Activated CD8-positive, alpha-beta memory T cell treated with anti-CD3 and anti-CD28 coated beads for 36 hours (primary cell): ENCODE data around the gene NRP2. TPM values are rescaled to one million over a fixed set of nuclear protein-coding genes. Genes with fewer than 3 reads are reported as not detected.

Experiments
- CTCF ChIA-PET: fragments of 350-600 bp; sonication (Branson Sonifier 250); formaldehyde crosslinking; loops from one replicate; lab custom pipeline; 2021; ENCODE audit warnings: antibody characterized with exemption; lab: Charles Lee
- POLR2A ChIA-PET: fragments of 350-600 bp; sonication (Branson Sonifier 250); formaldehyde crosslinking; loops from one replicate; lab custom pipeline; 2021; ENCODE audit warnings: antibody characterized with exemption; lab: Charles Lee
- total RNA-seq, 2 experiments: library from RNA; stranded (reverse); gene quantifications; one replicate each; pipeline ENCODE4 v1.2.3, GENCODE V29; 2021

The NRP2 gene
- total RNA-seq, 2 experiments from 2014 or later = 0.82 to 0.93 TPM

DNA sequence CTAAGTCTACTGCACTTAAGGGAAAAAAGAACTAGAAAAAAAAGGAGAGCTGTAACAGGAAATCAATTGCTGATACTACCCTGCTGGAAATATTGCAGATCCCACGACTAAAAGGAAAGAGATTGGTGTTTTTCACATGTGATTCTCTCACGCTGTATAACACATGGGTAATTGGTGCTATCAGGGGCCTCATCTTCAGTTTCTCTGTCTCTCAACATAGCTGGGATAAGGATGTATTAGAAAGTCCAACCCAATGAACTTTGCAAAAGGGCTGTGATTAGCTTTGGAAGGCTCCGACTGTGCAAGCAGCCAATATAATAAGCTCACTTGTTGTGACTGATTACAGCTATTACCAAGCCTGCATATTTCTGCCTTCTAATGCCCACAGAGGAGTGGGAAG, 133.4 kb downstream of the NRP2 start:
- ChIA-PET POLR2A (no interaction called here), CTCF (no interaction called here)

DNA sequence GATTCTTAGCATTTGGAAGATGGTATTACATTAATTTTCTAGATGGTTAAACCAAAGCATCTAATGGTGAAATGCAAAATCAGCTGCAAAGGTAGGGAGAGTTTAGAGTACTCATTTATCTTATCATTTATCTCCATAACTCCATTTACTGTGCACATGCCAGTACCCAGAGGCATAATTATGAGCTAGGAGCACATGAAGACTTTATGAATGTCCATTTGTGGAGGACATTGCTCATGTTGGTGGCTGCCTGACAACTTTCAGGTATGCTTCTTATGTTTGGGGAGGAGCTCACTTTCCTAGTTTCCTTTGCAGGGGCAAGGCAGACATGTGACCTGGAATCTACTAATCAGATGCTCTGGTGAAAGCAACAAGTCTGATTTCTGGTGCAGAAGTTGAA, 134.0 kb downstream of the NRP2 start:
- CTCF ChIA-PET = no interaction called here

DNA sequence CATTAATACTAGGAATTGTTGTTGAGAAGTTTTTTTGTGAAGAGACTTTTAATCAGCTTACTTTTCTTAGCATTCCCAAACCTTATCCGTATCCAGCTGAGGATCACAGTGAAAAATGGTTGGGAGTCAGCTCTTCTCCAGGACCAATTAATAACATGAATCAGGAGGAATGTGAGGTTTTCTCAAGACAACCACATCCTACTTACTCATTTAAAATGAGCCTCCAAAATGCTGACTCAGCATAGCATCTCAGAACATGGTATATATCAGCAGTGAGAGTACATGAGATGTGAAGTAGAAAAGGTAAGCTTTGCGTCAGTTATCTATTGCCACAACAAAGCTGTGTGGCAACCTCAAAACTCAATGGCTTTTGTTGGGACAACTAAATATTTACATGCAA, 140.3 kb downstream of the NRP2 start:
- CTCF ChIA-PET = no interaction called here
- POLR2A ChIA-PET = no interaction called here

More for the DNA sequence above, 134.0 kb downstream of the NRP2 start:
- POLR2A ChIA-PET = no interaction called here

DNA sequence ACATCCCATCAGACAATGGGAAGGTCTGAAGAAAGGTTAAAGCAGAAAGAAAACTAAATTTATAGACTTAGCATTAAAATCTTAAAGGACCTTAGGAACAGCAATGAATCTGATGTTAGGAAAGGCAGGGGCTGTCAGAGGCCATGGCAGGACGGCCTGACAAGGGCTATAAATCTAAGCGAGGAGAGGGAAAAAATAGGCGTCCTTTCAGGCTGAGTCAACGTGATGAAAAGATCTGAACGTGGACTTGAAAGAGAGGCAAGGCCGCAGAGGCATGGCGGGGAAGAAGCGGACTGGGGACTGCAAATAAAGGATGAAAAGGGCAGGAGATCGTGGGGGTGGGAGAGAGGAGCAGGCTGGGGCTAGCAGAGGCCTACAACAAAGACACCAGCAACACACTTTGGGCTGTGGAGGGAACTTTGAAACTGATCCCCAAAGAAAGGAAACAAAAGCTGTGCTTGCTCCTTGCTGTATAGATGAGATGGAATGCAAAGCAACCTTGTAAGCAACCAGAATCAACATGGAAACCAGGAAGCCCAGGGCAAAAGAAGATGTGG, 145.6 kb downstream of the NRP2 start:
- POLR2A ChIA-PET = no interaction called here
- CTCF ChIA-PET = no interaction called here

GRCh38 chr2:205833864-205834263, 151.6 kb downstream of the NRP2 start:
- CTCF ChIA-PET = no interaction called here
- POLR2A ChIA-PET = no interaction called here

DNA sequence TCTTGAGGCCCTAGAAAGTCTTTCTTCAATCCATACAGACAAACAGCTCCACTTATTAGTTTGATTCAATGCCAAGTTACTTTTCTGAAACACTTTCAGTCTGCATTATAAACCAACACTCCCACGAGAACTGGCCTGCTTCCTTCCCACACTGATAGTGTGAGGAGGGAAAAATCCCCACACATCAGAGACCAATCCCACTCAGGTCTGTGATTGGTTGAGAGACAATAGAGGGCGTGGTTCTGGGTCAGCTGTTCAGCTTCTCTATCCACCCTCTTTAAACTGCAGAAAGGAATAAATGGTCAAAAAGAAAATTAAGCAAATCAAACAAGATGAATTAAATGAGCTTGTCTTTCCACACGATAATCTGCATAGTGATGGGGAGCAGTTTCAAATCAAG, 152.5 kb downstream of the NRP2 start:
- CTCF ChIA-PET = no interaction called here
- POLR2A ChIA-PET = no interaction called here

- ChIA-PET POLR2A (no interaction called here), CTCF (no interaction called here)
Measured at GRCh38 chr2:205835251-205835791, 153.0 kb downstream of the NRP2 start.

DNA sequence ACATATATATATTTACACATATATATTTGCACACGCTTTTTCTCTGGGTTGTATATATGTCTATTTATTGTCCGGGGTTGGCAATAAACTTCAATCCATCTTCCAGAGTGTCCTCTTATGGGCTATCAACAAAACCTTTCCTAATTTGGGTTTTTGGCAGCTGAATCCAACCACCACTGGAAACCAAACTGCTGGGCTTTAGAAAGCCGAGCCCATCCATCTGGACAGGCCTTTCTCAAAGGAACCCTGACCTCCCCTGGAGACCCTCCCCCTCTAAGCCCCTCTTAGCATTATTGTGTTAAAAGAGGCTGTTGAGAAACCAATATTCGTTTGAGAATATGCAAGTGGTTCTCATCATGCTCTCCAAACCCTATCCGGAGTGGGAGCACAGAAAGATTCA, 153.6 kb downstream of the NRP2 start:
- CTCF ChIA-PET = no interaction called here
- POLR2A ChIA-PET = no interaction called here

- CTCF ChIA-PET = no interaction called here
- POLR2A ChIA-PET = no interaction called here
Measured at GRCh38 chr2:205836477-205837221, 154.3 kb downstream of the NRP2 start.

- ChIA-PET CTCF (no interaction called here), POLR2A (no interaction called here)
Measured at GRCh38 chr2:205837663-205838062, 155.4 kb downstream of the NRP2 start.

DNA sequence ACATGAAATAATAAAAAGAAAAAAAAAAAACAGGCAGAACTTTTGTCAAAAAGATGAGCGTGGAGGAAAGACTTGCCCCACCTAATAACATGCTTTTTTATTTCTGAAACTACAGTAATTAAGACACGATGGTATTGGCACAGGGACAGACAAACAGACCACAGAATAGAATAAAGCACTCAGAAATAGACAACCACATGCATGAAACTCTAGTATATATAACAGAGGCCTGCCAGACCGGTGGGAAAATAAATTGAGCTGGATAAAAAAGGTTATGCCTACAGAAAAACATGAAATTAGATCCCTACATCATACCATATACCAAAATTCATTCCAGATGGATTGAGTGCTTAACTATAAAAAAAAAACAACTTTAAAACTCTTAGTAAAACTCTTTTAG, 163.1 kb downstream of the NRP2 start:
- POLR2A ChIA-PET = no interaction called here
- CTCF ChIA-PET = no interaction called here
